Neural cell (in vitro differentiated cells): ENCODE measurements around the gene SPRYD4. TPM values are rescaled to one million over a fixed set of nuclear protein-coding genes. Genes with fewer than 3 reads are reported as not detected.
A peak's percentile ranks its signal among the peaks of the same experiment; 100 is the strongest.
"Not testable (repeated sequence)": the region's sequence is repeated elsewhere in the genome, so short reads cannot be mapped to it uniquely, and the experiment has no call there.

Source experiments
- H2AFZ ChIP-seq: fragments of 200-600, 300-800 bp; sonication (generic), shearing (Covaris generic); 2 replicates; pipeline ENCODE4 v1.6.0; 2014; ENCODE audit warnings: low read depth, mild to moderate bottlenecking, antibody characterized with exemption, low read length, moderate library complexity
- H3F3A ChIP-seq: fragments of 200-600 bp; shearing (Covaris generic); 2 replicates; pipeline ENCODE4 v1.6.1; 2016; ENCODE audit warnings: mild to moderate bottlenecking, moderate library complexity, mixed read lengths, antibody characterized with exemption, low read length; ENCODE audit not compliant: insufficient read depth, poor library complexity, severe bottlenecking
- H3K27ac ChIP-seq: fragments of 200-600, 300-800 bp; sonication (generic), shearing (Covaris generic); 2 replicates; pipeline ENCODE4 v1.5.1; 2014; ENCODE audit warnings: mild to moderate bottlenecking, low read length, moderate library complexity
- H3K27me3 ChIP-seq: fragments of 300-800, 200-600 bp; sonication (generic), shearing (Covaris generic); 2 replicates; pipeline ENCODE4 v1.6.0; 2014; ENCODE audit warnings: mild to moderate bottlenecking, low read depth, low read length, moderate library complexity; ENCODE audit not compliant: insufficient read depth
- H3K36me3 ChIP-seq: fragments of 300-800, 200-600 bp; sonication (generic), shearing (Covaris generic); 2 replicates; pipeline ENCODE4 v1.5.1; 2014; ENCODE audit warnings: mild to moderate bottlenecking, antibody characterized with exemption, low read length, moderate library complexity; ENCODE audit not compliant: insufficient read depth
- H3K4me2 ChIP-seq: fragments of 300-800, 200-600 bp; sonication (generic), shearing (Covaris generic); 2 replicates; pipeline ENCODE4 v1.6.0; 2014; ENCODE audit warnings: mild to moderate bottlenecking, low read length
- H3K4me3 ChIP-seq: fragments of 300-800, 200-600 bp; sonication (generic), shearing (Covaris generic); 2 replicates; pipeline ENCODE4 v1.5.1; 2014; ENCODE audit warnings: mild to moderate bottlenecking, low read length, moderate library complexity
- H3K79me2 ChIP-seq: fragments of 200-600 bp; shearing (Covaris generic); replicated peaks from 2 replicates; pipeline ENCODE4 v1.6.0; 2014; ENCODE audit warnings: mild to moderate bottlenecking, low read length, moderate library complexity; ENCODE audit not compliant: insufficient read depth
- H3K9ac ChIP-seq: fragments of 300-800, 200-600 bp; sonication (generic), shearing (Covaris generic); 2 replicates; pipeline ENCODE4 v1.6.1; 2016; ENCODE audit warnings: mild to moderate bottlenecking, low read length, mixed read lengths
- H3K9me2 ChIP-seq: fragments of 200-600 bp; shearing (Covaris generic); 2 replicates; pipeline ENCODE4 v1.6.1; 2016; ENCODE audit warnings: mild to moderate bottlenecking, low read length, mixed read lengths; ENCODE audit not compliant: insufficient read depth
- H3K9me3 ChIP-seq: fragments of 200-600, 300-800 bp; sonication (generic), shearing (Covaris generic); 2 replicates; pipeline ENCODE4 v1.6.1; 2016; ENCODE audit warnings: mild to moderate bottlenecking, mixed run types, low read length, moderate library complexity, mixed read lengths
- H4K20me1 ChIP-seq: fragments of 200-600 bp; shearing (Covaris generic); 2 replicates; pipeline ENCODE4 v1.6.1; 2016; ENCODE audit warnings: mild to moderate bottlenecking, mixed run types; ENCODE audit not compliant: insufficient read depth
- EZH2 ChIP-seq: fragments of 200-600, 300-800 bp; shearing (Covaris generic), sonication (generic); IDR thresholded peaks from 2 replicates; pipeline ENCODE4 v1.6.1; 2014; ENCODE audit warnings: antibody characterized with exemption, low read length, borderline replicate concordance, mild to moderate bottlenecking; ENCODE audit not compliant: insufficient read depth, poor library complexity, severe bottlenecking
- POLR2AphosphoS5 ChIP-seq: IDR thresholded peaks from 2 replicates; pipeline ENCODE4 v1.6.1; 2012
- SMC3 ChIP-seq: fragments of 450-650 bp; conservative IDR thresholded peaks from 2 replicates; pipeline ENCODE4 v1.6.1; 2014; ENCODE audit warnings: antibody characterized with exemption, mild to moderate bottlenecking, moderate library complexity; ENCODE audit not compliant: poor library complexity
- polyA plus RNA-seq: library from polyadenylated mRNA; depleted of rRNA; stranded (reverse); fragments of >200 nt; gene quantifications from 2 replicates; pipeline ENCODE4 v1.2.3, GENCODE V29; 2014
- TF ChIP-seq, protein P1 (sequence below): fragments of 450-650 bp; IDR thresholded peaks from 2 replicates; pipeline ENCODE4 v1.5.1; 2014; ENCODE audit warnings: antibody characterized with exemption, mild to moderate bottlenecking, moderate library complexity; ENCODE audit not compliant: poor library complexity, severe bottlenecking
- TF ChIP-seq, protein P2 (sequence below): IDR thresholded peaks from 2 replicates; pipeline ENCODE4 v1.6.1; 2012; ENCODE audit warnings: borderline replicate concordance

The SPRYD4 gene
- polyA plus RNA-seq, 1 donor from 2014 or later: 1.8 TPM

DNA sequence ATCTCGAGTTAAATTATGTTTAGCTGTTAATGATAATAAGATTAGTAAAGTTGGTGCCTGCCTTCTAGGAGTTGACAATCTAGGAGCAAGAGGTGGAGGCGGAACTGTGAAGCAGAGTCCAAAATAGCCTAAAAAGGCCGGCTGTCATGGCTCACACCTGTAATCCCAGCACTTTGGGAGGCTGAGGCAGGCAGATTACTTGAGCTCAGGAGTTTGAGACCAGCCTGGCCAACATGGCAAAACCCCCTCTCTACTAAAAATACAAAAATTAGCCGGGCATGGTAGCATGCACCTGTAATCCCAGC is 45.6 kb downstream of the SPRYD4 start:
- not testable (repeated sequence) for H4K20me1 ChIP-seq, H3K79me2 ChIP-seq, H2AFZ ChIP-seq, H3K9me2 ChIP-seq, H3K4me2 ChIP-seq, H3F3A ChIP-seq, H3K9me3 ChIP-seq, H3K4me3 ChIP-seq, H3K9ac ChIP-seq, H3K27me3 ChIP-seq, H3K36me3 ChIP-seq, H3K27ac ChIP-seq
- TF ChIP-seq SMC3: peak; percentile 16
- TF ChIP-seq, protein P1, sequence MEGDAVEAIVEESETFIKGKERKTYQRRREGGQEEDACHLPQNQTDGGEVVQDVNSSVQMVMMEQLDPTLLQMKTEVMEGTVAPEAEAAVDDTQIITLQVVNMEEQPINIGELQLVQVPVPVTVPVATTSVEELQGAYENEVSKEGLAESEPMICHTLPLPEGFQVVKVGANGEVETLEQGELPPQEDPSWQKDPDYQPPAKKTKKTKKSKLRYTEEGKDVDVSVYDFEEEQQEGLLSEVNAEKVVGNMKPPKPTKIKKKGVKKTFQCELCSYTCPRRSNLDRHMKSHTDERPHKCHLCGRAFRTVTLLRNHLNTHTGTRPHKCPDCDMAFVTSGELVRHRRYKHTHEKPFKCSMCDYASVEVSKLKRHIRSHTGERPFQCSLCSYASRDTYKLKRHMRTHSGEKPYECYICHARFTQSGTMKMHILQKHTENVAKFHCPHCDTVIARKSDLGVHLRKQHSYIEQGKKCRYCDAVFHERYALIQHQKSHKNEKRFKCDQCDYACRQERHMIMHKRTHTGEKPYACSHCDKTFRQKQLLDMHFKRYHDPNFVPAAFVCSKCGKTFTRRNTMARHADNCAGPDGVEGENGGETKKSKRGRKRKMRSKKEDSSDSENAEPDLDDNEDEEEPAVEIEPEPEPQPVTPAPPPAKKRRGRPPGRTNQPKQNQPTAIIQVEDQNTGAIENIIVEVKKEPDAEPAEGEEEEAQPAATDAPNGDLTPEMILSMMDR: peak; percentile 50

DNA sequence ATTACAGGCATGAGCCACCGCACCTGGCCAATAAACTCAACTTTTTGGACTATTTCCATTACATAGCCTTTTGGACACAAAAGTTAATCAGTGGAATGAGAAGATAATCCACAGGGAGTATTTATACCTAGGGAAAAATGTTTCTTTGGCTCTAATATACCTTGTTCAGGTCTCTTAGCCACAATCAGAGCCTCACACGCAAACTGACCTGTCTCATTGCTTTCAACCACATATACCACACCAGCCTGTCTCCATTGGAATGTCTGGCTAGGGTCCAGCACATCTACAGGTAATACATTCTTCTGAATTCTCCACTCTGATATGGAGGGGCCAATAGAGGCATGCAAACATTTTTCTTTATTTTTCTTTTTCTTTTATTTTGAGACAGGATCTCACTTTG is 49.5 kb downstream of the SPRYD4 start:
- H4K20me1 ChIP-seq: no peaks in the 10 kb centered on the region
- H3K9me3 ChIP-seq: no peaks in the 10 kb centered on the region
- H3K9me2 ChIP-seq: no peaks in the 10 kb centered on the region
- H3K36me3 ChIP-seq: no peaks in the 10 kb centered on the region
- no peak overlapping the region for H3K27ac ChIP-seq
- no peak overlapping the region for H2AFZ ChIP-seq
- TF ChIP-seq POLR2AphosphoS5: no peak
- no peak for TF ChIP-seq EZH2
- no peaks in the 10 kb centered on the region for H3K79me2 ChIP-seq
- no peak overlapping the region for H3K4me2 ChIP-seq
- no peaks in the 10 kb centered on the region for H3K27me3 ChIP-seq
- H3K9ac ChIP-seq: no peak overlapping the region
- H3F3A ChIP-seq: no peaks in the 10 kb centered on the region
- no peak overlapping the region for H3K4me3 ChIP-seq

DNA sequence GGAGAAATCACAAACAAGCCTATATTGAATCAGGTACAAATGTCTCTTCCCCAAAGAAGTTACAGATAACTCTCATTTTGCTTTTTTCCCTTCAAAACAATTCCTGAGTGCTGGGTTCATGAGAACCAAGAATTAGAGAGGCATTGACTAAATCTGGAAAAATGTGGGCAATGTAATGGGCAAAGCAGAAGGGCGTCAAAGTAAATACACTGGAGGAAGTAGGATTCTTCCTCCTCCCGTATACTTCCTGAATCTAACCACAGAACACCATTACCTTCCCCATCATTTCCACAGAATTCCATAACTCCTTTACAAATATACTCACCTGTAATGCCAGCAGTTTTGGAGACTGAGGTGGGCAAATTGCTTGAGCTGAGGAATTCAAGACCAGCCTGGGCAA is 50.2 kb downstream of the SPRYD4 start:
- Histone ChIP-seq H3K9me3 (no peaks in the 10 kb centered on the region), H3K9ac (no peak overlapping the region), H3K36me3 (no peaks in the 10 kb centered on the region)

More for the DNA sequence above, 50.2 kb downstream of the SPRYD4 start:
- H3K27ac ChIP-seq: no peak overlapping the region
- no peaks in the 10 kb centered on the region for H3K79me2 ChIP-seq
- H4K20me1 ChIP-seq: no peaks in the 10 kb centered on the region
- TF ChIP-seq, protein P2, sequence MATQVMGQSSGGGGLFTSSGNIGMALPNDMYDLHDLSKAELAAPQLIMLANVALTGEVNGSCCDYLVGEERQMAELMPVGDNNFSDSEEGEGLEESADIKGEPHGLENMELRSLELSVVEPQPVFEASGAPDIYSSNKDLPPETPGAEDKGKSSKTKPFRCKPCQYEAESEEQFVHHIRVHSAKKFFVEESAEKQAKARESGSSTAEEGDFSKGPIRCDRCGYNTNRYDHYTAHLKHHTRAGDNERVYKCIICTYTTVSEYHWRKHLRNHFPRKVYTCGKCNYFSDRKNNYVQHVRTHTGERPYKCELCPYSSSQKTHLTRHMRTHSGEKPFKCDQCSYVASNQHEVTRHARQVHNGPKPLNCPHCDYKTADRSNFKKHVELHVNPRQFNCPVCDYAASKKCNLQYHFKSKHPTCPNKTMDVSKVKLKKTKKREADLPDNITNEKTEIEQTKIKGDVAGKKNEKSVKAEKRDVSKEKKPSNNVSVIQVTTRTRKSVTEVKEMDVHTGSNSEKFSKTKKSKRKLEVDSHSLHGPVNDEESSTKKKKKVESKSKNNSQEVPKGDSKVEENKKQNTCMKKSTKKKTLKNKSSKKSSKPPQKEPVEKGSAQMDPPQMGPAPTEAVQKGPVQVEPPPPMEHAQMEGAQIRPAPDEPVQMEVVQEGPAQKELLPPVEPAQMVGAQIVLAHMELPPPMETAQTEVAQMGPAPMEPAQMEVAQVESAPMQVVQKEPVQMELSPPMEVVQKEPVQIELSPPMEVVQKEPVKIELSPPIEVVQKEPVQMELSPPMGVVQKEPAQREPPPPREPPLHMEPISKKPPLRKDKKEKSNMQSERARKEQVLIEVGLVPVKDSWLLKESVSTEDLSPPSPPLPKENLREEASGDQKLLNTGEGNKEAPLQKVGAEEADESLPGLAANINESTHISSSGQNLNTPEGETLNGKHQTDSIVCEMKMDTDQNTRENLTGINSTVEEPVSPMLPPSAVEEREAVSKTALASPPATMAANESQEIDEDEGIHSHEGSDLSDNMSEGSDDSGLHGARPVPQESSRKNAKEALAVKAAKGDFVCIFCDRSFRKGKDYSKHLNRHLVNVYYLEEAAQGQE: no peak
- TF ChIP-seq POLR2AphosphoS5: no peak
- no peak for TF ChIP-seq SMC3
- H2AFZ ChIP-seq: no peak overlapping the region
- no peaks in the 10 kb centered on the region for H3F3A ChIP-seq
- H3K9me2 ChIP-seq: no peaks in the 10 kb centered on the region
- H3K27me3 ChIP-seq: no peaks in the 10 kb centered on the region
- no peak overlapping the region for H3K4me2 ChIP-seq
- no peak overlapping the region for H3K4me3 ChIP-seq
